Aorta (tissue), 5 donors: ENCODE results near the gene ARL14. TPM values are rescaled to one million over a fixed set of nuclear protein-coding genes. Genes with fewer than 3 reads are reported as not detected.

Experiments
- ATAC-seq: fragments of 200-7000 bp; cut with Tn5 transposase; one replicate; pipeline ENCODE4 v1.9.1; 2022; ENCODE audit warnings: moderate library complexity; ENCODE audit not compliant: low FRiP score
- DNase-seq, 2 donors: peaks; one replicate each; pipeline ENCODE4 v3.0.0-alpha.2; 2020
- H3K27ac ChIP-seq, 2 donors: one replicate each; pipeline ENCODE4 v1.5.1; 2013; ENCODE audit warnings: low read length in 2 of 2, mild to moderate bottlenecking in 2 of 2, moderate library complexity in 2 of 2, control low read depth in 1 of 2, inconsistent platforms in 1 of 2, low read depth in 1 of 2
- H3K27me3 ChIP-seq, 2 donors: one replicate each; pipeline ENCODE4 v1.6.1; 2013; ENCODE audit warnings: control low read depth in 1 of 2, low read length in 1 of 2, mild to moderate bottlenecking in 1 of 2, moderate library complexity in 1 of 2; ENCODE audit not compliant: insufficient read depth in 2 of 2, control insufficient read depth in 1 of 2
- H3K36me3 ChIP-seq, 2 donors: one replicate each; pipeline ENCODE4 v1.6.1; 2013; ENCODE audit warnings: control low read depth in 1 of 2, low read length in 1 of 2, mild to moderate bottlenecking in 1 of 2; ENCODE audit not compliant: insufficient read depth in 2 of 2, control insufficient read depth in 1 of 2
- H3K4me1 ChIP-seq, 2 donors: one replicate each; pipeline ENCODE4 v1.6.1; 2013; ENCODE audit warnings: low read length in 2 of 2, control low read depth in 1 of 2, mild to moderate bottlenecking in 1 of 2, moderate library complexity in 1 of 2; ENCODE audit not compliant: insufficient read depth in 2 of 2, control insufficient read depth in 1 of 2
- H3K4me3 ChIP-seq, 2 donors: one replicate each; pipeline ENCODE4 v1.5.1; 2013; ENCODE audit warnings: low read length in 2 of 2, control low read depth in 1 of 2, mild to moderate bottlenecking in 1 of 2
- H3K9me3 ChIP-seq: one replicate; pipeline ENCODE4 v1.6.1; 2013; ENCODE audit warnings: mild to moderate bottlenecking, low read length; ENCODE audit not compliant: control insufficient read depth
- WGBS, 2 donors: extraction: QIAGEN DNeasy Blood & Tissue Kit; methylation state at CpG; one replicate each; pipeline ENCODE4 v1.1.7; 2013; 5-methylcytosine and 5-hydroxymethylcytosine counted together
- intact Hi-C, 2 donors: fragments of 100-400 bp; cut with DNase I; formaldehyde crosslinking; loops; one replicate each; pipeline versions ENCODE4 v1.14.2 to v1.15.0; 2022
- polyA plus RNA-seq, 2 donors: library from polyadenylated mRNA; stranded (reverse); fragments of 200-250 nt; gene quantifications; one replicate each; pipeline ENCODE4 v1.2.3, GENCODE V29; 2013
- total RNA-seq, 2 donors: library from RNA; stranded (reverse); fragmentation: NEBNext Ultra II Directional; extraction: Animal tissue kit (Norgen Biotek cat#: 25700); gene quantifications; one replicate each; pipeline ENCODE4 v1.2.1, GENCODE V29; 2021
- donor health status: healthy with polysubstance abuse.
- donor health status: Bipolar disorder and iron deficiency.
- donor health status: DM: no; HTN: no; CAD: no.
- donor health status: DM: no; HTN: no; CAD: no.
- donor health status: DM: yes; HTN: yes; CAD: no.

Gene ARL14
- total and polyA plus RNA-seq, 4 donors, result 1.3 to 8.3 TPM; not detected in 2

- Histone ChIP-seq H3K4me1 (no peaks in the 10 kb centered on the region), H3K27me3 (no peaks in the 10 kb centered on the region), H3K27ac (no peak overlapping the region), H3K4me3 (no peak overlapping the region), H3K36me3 (no peaks in the 10 kb centered on the region), H3K9me3 (no peaks in the 10 kb centered on the region)
- WGBS, 2 donors, result 67 to 70% methylated on average over 6 of the region's 6 CpGs
- intact Hi-C loops, result no loop called here
- no peak for ATAC-seq
- no peak for DNase-seq
These were observed 10.1 kb downstream of the ARL14 start for GRCh38 chr3:160686955-160687535.

DNA sequence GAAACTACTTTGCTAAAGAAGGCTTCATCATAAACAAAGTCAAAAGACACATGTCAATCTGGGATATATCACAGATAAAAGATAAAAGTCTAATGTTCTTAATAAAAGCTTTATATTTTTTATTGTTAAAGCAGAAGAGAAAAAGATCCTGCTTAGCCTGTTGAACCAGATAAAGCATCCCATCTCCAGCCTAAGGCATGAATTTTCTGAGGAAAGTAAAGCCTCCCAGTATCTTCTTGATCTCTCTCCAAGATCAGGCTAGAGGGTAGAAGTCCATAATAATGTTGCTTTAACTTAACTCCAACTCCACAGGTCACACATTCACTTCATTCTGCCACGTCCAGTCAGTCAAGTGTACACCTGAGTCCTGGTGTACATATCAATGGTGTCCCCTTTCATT is 14.2 kb downstream of the ARL14 start:
- no peaks in the 10 kb centered on the region for H3K9me3 ChIP-seq
- no peak overlapping the region for H3K4me3 ChIP-seq
- H3K27me3 ChIP-seq, result no peaks in the 10 kb centered on the region
- H3K27ac ChIP-seq, result no peak overlapping the region
- no peak for ATAC-seq
- intact Hi-C loops, result no loop called here
- WGBS, 2 donors, result 94 to 96% methylated on average over 1 of the region's 1 CpG
- no peaks in the 10 kb centered on the region for H3K36me3 ChIP-seq
- DNase-seq, result no peak
- H3K4me1 ChIP-seq, result no peaks in the 10 kb centered on the region

DNA sequence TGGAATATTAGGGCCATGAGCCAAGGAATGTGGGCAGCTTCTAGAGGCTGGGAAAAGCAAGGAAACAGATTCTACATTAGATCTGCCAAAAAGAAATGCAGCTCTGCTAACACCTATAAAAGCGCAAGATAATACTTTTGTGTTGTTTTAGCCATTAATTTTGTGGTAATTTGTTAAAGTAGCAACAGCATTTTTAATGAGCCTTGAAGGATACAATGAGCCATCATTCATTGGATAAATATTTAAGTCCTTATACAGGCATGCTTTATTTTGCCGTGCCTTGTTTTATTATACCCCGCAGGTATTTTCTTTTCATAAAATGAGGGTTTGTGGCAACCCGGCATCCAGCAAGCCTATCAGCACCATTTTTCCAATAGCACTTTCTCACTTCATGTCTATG is 15.0 kb downstream of the ARL14 start:
- no peak for DNase-seq
- intact Hi-C loops, result no loop called here

GRCh38 chr3:160693191-160693590 is 16.2 kb downstream of the ARL14 start:
- 49 to 94% methylated on average over 2 of the region's 2 CpGs for WGBS, 2 donors
- peaks cover 0 to 3% of the 10 kb centered on the region in 2 donors for H3K4me1 ChIP-seq
- DNase-seq (no peak), ATAC-seq (no peak)
- no peaks in the 10 kb centered on the region for H3K36me3 ChIP-seq
- H3K4me3 ChIP-seq, result no peak overlapping the region
- H3K9me3 ChIP-seq, result no peaks in the 10 kb centered on the region
- no peak overlapping the region for H3K27ac ChIP-seq
- H3K27me3 ChIP-seq, result no peaks in the 10 kb centered on the region
- intact Hi-C loops, result no loop called here

More for the DNA sequence above, 15.0 kb downstream of the ARL14 start:
- H3K9me3 ChIP-seq, result no peaks in the 10 kb centered on the region
- no peaks in the 10 kb centered on the region for H3K36me3 ChIP-seq
- H3K4me1 ChIP-seq, result peaks cover 0 to 3% of the 10 kb centered on the region in 2 donors
- no peak for ATAC-seq
- 94% methylated on average over 4 of the region's 4 CpGs for WGBS, 2 donors
- no peak overlapping the region for H3K27ac ChIP-seq
- H3K4me3 ChIP-seq, result no peak overlapping the region
- no peaks in the 10 kb centered on the region for H3K27me3 ChIP-seq

GRCh38 chr3:160694345-160694744 is 17.4 kb downstream of the ARL14 start:
- no peak overlapping the region for H3K4me3 ChIP-seq
- no peak overlapping the region for H3K27ac ChIP-seq
- ATAC-seq, result no peak
- no peaks in the 10 kb centered on the region for H3K36me3 ChIP-seq
- no peaks in the 10 kb centered on the region for H3K9me3 ChIP-seq
- intact Hi-C loops, result no loop called here
- peaks cover 0 to 3% of the 10 kb centered on the region in 2 donors for H3K4me1 ChIP-seq
- DNase-seq, result no peak
- no peaks in the 10 kb centered on the region for H3K27me3 ChIP-seq
- 88% methylated on average over 3 of the region's 3 CpGs for WGBS, 2 donors

GRCh38 chr3:160695003-160695402 is 18.0 kb downstream of the ARL14 start:
- DNase-seq, result no peak
- peaks cover 0 to 3% of the 10 kb centered on the region in 2 donors for H3K4me1 ChIP-seq
- 80 to 89% methylated on average over 8 of the region's 8 CpGs for WGBS, 2 donors
- H3K36me3 ChIP-seq, result no peaks in the 10 kb centered on the region
- H3K9me3 ChIP-seq, result no peaks in the 10 kb centered on the region
- no peaks in the 10 kb centered on the region for H3K27me3 ChIP-seq
- intact Hi-C loops, result no loop called here
- no peak overlapping the region for H3K27ac ChIP-seq
- no peak overlapping the region for H3K4me3 ChIP-seq
- ATAC-seq, result no peak

DNA sequence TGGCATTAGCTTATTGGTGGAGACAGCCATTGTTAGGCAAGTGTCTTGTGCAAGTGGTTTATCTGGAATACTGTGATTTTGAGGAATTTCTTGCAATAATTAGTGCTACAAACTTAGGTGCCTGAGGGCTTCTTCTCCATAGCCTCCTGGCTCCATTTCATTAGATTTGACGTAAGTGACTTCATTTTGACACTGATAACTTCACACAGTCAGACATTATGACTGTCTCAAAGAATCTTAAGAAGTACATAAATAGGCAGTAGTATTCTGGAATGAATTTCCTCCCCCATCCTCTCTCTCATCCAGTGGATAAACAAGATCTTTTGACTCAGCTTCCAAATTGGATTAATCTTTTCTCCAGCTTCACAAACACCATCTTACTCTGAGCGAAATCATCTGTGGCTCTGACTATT is 19.0 kb downstream of the ARL14 start:
- no peaks in the 10 kb centered on the region for H3K36me3 ChIP-seq
- H3K27me3 ChIP-seq, result no peaks in the 10 kb centered on the region
- DNase-seq, result no peak
- H3K4me1 ChIP-seq, result peaks cover 0 to 3% of the 10 kb centered on the region in 2 donors
- H3K4me3 ChIP-seq, result no peak overlapping the region
- H3K27ac ChIP-seq, result no peak overlapping the region
- H3K9me3 ChIP-seq, result no peaks in the 10 kb centered on the region
- WGBS, 2 donors, result 69 to 78% methylated on average over 2 of the region's 2 CpGs
- intact Hi-C loops, result no loop called here
- no peak for ATAC-seq

GRCh38 chr3:160697637-160698380 is 20.8 kb downstream of the ARL14 start:
- H3K36me3 ChIP-seq, result no peaks in the 10 kb centered on the region
- no peak overlapping the region for H3K4me3 ChIP-seq
- peaks cover 0 to 3% of the 10 kb centered on the region in 2 donors for H3K4me1 ChIP-seq
- H3K27me3 ChIP-seq, result no peaks in the 10 kb centered on the region
- 93 to 94% methylated on average over 1 of the region's 1 CpG for WGBS, 2 donors
- no peak for ATAC-seq
- H3K9me3 ChIP-seq, result no peaks in the 10 kb centered on the region
- intact Hi-C loops, result no loop called here
- DNase-seq, result no peak
- H3K27ac ChIP-seq, result no peak overlapping the region

DNA sequence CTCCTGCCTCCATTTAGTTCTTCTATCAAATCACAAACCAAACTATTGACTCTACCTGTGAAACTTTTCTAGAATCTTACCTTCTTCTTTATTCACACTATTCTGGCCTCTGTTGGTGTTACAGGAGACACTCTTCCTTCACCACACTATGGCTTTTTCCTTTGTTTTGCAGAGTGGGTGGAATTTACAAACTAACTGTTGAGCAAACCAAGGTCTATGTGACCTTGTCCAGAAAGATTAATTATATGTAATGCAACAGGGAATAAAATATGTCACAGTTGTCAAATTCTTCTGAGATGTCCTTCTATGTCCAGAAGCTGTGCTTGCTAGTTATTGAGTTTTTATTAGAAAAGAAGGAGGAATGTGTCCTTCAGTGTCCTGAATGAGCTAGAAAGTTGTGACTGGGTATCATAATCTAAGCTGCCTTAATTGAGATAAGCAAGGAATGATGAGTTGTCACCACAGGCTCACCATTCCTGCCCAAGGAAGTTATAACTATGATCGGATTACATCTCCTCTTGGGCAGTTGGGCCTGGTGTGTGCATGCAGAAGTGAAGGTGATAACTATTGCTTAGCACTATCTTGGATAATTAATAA is 21.7 kb downstream of the ARL14 start:
- peaks cover 0 to 3% of the 10 kb centered on the region in 2 donors for H3K4me1 ChIP-seq
- DNase-seq (no peak), ATAC-seq (no peak)
- 81 to 82% methylated on average over 1 of the region's 1 CpG for WGBS, 2 donors
- H3K36me3 ChIP-seq, result no peaks in the 10 kb centered on the region
- H3K27me3 ChIP-seq, result no peaks in the 10 kb centered on the region
- no peak overlapping the region for H3K4me3 ChIP-seq
- H3K27ac ChIP-seq, result no peak overlapping the region
- no peaks in the 10 kb centered on the region for H3K9me3 ChIP-seq
- intact Hi-C loops, result no loop called here
